ENCODE data around the gene SLC4A1AP.

Gene SLC4A1AP

DNA sequence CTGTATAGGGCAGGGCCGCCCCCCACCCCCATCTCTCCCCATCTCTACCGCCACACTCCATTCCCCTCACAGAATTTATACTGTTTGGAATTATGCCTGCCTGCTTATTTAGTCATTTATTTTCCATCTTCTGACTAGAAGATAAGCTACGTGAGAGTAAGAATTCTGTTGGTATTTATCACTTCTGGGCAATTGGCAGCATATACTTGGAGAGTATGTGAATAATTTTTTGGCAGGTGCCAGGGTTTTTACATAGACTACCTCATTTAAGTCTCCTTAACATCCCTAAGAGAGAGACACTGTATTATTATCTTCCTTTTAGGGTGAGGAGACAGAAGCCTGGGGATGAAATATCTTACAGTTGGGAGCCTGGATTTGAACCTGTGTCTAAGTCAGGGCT is 45.0 kb downstream of the SLC4A1AP start:
- Histone ChIP-seq H3K79me2 (ENCODE audit: insufficient read depth, low read length) (no peaks in the 10 kb centered on the region), H3K9me2 (replicated peaks; ENCODE audit: low read depth, low read length) (no peaks in the 10 kb centered on the region), H3K36me3 (ENCODE audit: insufficient read depth, low read length) (no peaks in the 10 kb centered on the region), H3K4me1 (ENCODE audit: insufficient read depth, low read length, poor library complexity, severe bottlenecking) (no peaks in the 10 kb centered on the region), H3K4me2 (ENCODE audit: low read depth, low read length, poor library complexity, severe bottlenecking) (no peak overlapping the region), H2AFZ (ENCODE audit: low read length) (no peak overlapping the region), H3K27me3 (ENCODE audit: insufficient read depth, low read length, poor library complexity, severe bottlenecking) (no peaks in the 10 kb centered on the region), H3K9ac (ENCODE audit: low read depth, low read length, poor library complexity, severe bottlenecking) (no peak overlapping the region), H4K20me1 (ENCODE audit: insufficient read depth, low read length, poor library complexity, severe bottlenecking) (no peaks in the 10 kb centered on the region), H3K9me3 (ENCODE audit: insufficient read depth, low read depth, low read length) (no peaks in the 10 kb centered on the region), H3K4me3 (ENCODE audit: low read length, poor library complexity, severe bottlenecking) (no peak overlapping the region), H3F3A (ENCODE audit: low read depth) (no peaks in the 10 kb centered on the region)
- no peak for TF ChIP-seq EZH2phosphoT487 (IDR thresholded peaks at IDR 0.05; ENCODE audit: borderline replicate concordance)
- TF ChIP-seq, protein P1, sequence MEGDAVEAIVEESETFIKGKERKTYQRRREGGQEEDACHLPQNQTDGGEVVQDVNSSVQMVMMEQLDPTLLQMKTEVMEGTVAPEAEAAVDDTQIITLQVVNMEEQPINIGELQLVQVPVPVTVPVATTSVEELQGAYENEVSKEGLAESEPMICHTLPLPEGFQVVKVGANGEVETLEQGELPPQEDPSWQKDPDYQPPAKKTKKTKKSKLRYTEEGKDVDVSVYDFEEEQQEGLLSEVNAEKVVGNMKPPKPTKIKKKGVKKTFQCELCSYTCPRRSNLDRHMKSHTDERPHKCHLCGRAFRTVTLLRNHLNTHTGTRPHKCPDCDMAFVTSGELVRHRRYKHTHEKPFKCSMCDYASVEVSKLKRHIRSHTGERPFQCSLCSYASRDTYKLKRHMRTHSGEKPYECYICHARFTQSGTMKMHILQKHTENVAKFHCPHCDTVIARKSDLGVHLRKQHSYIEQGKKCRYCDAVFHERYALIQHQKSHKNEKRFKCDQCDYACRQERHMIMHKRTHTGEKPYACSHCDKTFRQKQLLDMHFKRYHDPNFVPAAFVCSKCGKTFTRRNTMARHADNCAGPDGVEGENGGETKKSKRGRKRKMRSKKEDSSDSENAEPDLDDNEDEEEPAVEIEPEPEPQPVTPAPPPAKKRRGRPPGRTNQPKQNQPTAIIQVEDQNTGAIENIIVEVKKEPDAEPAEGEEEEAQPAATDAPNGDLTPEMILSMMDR (conservative IDR thresholded peaks at IDR 0.05; ENCODE audit: low read length) = no peak

DNA sequence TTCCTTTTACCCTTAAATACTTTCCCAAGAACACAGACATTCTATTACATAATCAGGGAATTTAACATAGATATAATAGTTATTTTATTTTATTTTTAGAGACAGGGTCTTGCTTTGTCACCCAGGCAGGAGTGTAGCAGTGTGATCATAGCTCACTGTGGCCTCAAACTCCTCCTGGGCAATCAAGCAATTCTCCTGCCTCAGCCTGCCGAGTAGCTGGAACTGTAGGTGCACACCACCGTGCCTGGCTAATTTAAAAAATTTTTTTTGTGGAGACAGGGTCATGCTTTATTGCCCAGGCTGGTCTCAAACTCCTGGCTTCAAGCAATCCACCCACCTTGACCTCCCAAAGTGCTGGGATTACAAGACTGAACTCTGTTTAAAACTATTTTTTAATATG is 45.6 kb downstream of the SLC4A1AP start:
- no peaks in the 10 kb centered on the region for H3K9me3 ChIP-seq (ENCODE audit: insufficient read depth, low read depth, low read length)
- TF ChIP-seq, protein P1 (conservative IDR thresholded peaks at IDR 0.05; ENCODE audit: low read length) = no peak
- no peak for TF ChIP-seq EZH2phosphoT487 (IDR thresholded peaks at IDR 0.05; ENCODE audit: borderline replicate concordance)
- no peaks in the 10 kb centered on the region for H3K4me1 ChIP-seq (ENCODE audit: insufficient read depth, low read length, poor library complexity, severe bottlenecking)
- H2AFZ ChIP-seq (ENCODE audit: low read length) = no peak overlapping the region
- no peaks in the 10 kb centered on the region for H3K27me3 ChIP-seq (ENCODE audit: insufficient read depth, low read length, poor library complexity, severe bottlenecking)
- H3K4me2 ChIP-seq (ENCODE audit: low read depth, low read length, poor library complexity, severe bottlenecking) = no peak overlapping the region
- H3K36me3 ChIP-seq (ENCODE audit: insufficient read depth, low read length) = no peaks in the 10 kb centered on the region
- no peaks in the 10 kb centered on the region for H3K9me2 ChIP-seq (replicated peaks; ENCODE audit: low read depth, low read length)
- no peaks in the 10 kb centered on the region for H3F3A ChIP-seq (ENCODE audit: low read depth)
- no peaks in the 10 kb centered on the region for H3K79me2 ChIP-seq (ENCODE audit: insufficient read depth, low read length)
- H3K9ac ChIP-seq (ENCODE audit: low read depth, low read length, poor library complexity, severe bottlenecking) = no peak overlapping the region
- no peaks in the 10 kb centered on the region for H4K20me1 ChIP-seq (ENCODE audit: insufficient read depth, low read length, poor library complexity, severe bottlenecking)
- no peak overlapping the region for H3K4me3 ChIP-seq (ENCODE audit: low read length, poor library complexity, severe bottlenecking)

DNA sequence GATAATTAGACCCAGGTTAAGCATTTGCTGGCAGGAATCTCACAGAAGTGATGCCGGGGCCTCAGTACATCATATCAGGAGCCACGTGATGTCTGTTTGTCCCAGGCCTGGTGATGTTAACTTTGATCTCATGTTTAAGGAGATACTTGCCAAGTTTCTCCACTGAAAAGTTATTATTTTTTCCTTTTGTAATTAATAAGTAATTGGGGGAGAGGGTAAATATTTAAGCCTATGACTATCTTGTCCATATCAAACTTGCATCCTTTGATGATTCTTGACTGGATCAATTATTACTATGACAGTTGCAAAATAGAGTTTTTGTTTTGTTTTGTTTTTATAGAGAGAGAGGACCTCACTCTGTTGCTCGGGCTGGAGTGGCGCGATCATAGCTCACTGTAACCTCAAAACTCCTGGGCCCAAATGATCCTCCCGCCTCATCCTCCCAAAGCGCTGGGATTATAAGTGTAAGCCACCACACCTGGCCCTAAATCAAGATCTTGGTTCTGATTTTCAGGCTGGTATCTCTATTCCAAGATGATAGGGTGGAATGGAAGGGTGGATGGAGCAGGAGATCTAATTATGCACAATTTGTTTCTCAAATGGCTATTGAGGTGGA is 46.4 kb downstream of the SLC4A1AP start:
- Histone ChIP-seq H4K20me1 (ENCODE audit: insufficient read depth, low read length, poor library complexity, severe bottlenecking) (no peaks in the 10 kb centered on the region), H3K79me2 (ENCODE audit: insufficient read depth, low read length) (no peaks in the 10 kb centered on the region), H3K9ac (ENCODE audit: low read depth, low read length, poor library complexity, severe bottlenecking) (no peak overlapping the region), H3F3A (ENCODE audit: low read depth) (no peaks in the 10 kb centered on the region), H3K4me2 (ENCODE audit: low read depth, low read length, poor library complexity, severe bottlenecking) (no peak overlapping the region), H3K4me3 (ENCODE audit: low read length, poor library complexity, severe bottlenecking) (no peak overlapping the region), H3K36me3 (ENCODE audit: insufficient read depth, low read length) (no peaks in the 10 kb centered on the region), H3K4me1 (ENCODE audit: insufficient read depth, low read length, poor library complexity, severe bottlenecking) (no peaks in the 10 kb centered on the region), H3K9me2 (replicated peaks; ENCODE audit: low read depth, low read length) (no peaks in the 10 kb centered on the region), H3K27me3 (ENCODE audit: insufficient read depth, low read length, poor library complexity, severe bottlenecking) (no peaks in the 10 kb centered on the region), H3K9me3 (ENCODE audit: insufficient read depth, low read depth, low read length) (no peaks in the 10 kb centered on the region), H2AFZ (ENCODE audit: low read length) (no peak overlapping the region)
- TF ChIP-seq, protein P1 (conservative IDR thresholded peaks at IDR 0.05; ENCODE audit: low read length) = no peak
- no peak for TF ChIP-seq EZH2phosphoT487 (IDR thresholded peaks at IDR 0.05; ENCODE audit: borderline replicate concordance)
